Measurements from ENCODE around the gene POLD2. TPM values are rescaled to one million over a fixed set of nuclear protein-coding genes. Genes with fewer than 3 reads are reported as not detected.

Gene POLD2
- total and polyA plus RNA-seq, 2 of the 13 experiments (the other 11 are each of a cell fraction or from before 2014, with no cell fraction given): 87.6 to 95.1 TPM

DNA sequence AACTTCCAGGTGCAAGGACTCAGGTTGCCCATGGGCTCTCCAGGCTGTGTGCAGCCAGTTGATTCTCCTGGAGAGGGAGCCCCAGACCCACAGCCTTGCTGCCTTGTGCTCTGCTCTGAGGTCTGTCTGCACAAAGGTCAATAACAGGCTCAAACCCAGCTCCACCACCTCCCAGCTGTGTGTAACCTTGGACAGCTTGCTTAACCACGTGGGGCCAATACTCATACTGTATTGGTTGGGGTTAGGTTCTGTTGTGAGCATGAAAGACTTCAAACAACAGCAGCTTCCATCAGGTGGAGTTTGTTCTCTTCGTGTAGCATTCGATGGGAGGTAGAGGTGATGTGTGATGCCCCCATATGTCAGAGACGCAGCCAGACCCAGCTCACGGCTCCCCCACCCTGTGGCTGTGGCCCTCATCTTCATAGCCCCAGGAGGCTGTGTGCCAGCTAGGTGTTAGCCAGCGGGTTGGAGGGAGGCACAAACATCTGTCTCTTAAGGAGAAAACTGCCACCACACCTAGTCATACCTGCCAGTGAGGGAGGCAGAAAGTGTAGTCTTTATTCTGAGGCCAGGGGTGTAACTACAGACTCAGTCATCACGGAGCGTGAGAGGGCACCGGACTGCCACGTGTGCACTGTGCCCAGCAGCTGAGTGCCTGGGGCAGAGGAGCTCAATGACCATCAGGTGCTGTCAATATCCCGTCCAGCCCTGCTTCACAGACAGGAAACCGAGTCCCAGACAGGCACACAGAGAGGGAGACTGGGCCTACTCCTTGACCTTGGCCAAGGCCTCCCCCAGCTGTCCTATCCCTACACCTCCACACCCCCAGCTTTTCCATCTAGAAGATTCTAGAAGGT, 8.1 kb upstream of the POLD2 start (continued):
- TF ChIP-seq, protein P1, sequence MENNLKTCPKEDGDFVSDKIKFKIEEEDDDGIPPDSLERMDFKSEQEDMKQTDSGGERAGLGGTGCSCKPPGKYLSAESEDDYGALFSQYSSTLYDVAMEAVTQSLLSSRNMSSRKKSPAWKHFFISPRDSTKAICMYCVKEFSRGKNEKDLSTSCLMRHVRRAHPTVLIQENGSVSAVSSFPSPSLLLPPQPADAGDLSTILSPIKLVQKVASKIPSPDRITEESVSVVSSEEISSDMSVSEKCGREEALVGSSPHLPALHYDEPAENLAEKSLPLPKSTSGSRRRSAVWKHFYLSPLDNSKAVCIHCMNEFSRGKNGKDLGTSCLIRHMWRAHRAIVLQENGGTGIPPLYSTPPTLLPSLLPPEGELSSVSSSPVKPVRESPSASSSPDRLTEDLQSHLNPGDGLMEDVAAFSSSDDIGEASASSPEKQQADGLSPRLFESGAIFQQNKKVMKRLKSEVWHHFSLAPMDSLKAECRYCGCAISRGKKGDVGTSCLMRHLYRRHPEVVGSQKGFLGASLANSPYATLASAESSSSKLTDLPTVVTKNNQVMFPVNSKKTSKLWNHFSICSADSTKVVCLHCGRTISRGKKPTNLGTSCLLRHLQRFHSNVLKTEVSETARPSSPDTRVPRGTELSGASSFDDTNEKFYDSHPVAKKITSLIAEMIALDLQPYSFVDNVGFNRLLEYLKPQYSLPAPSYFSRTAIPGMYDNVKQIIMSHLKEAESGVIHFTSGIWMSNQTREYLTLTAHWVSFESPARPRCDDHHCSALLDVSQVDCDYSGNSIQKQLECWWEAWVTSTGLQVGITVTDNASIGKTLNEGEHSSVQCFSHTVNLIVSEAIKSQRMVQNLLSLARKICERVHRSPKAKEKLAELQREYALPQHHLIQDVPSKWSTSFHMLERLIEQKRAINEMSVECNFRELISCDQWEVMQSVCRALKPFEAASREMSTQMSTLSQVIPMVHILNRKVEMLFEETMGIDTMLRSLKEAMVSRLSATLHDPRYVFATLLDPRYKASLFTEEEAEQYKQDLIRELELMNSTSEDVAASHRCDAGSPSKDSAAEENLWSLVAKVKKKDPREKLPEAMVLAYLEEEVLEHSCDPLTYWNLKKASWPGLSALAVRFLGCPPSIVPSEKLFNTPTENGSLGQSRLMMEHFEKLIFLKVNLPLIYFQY (CRISPR knock-in tag; IDR thresholded peaks at IDR 0.05; ENCODE audit: borderline replicate concordance): 0 out of 2 replicates have a peak, but pooled peaks have one; percentile 39
- TF ChIP-seq, protein P2, sequence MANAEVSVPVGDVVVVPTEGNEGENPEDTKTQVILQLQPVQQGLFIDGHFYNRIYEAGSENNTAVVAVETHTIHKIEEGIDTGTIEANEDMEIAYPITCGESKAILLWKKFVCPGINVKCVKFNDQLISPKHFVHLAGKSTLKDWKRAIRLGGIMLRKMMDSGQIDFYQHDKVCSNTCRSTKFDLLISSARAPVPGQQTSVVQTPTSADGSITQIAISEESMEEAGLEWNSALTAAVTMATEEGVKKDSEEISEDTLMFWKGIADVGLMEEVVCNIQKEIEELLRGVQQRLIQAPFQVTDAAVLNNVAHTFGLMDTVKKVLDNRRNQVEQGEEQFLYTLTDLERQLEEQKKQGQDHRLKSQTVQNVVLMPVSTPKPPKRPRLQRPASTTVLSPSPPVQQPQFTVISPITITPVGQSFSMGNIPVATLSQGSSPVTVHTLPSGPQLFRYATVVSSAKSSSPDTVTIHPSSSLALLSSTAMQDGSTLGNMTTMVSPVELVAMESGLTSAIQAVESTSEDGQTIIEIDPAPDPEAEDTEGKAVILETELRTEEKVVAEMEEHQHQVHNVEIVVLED (CRISPR knock-in tag; IDR thresholded peaks at IDR 0.05; ENCODE audit: borderline replicate concordance): 0 out of 2 replicates have a peak, but pooled peaks have one; percentile 22
- TF ChIP-seq ZNF12 (CRISPR knock-in tag; IDR thresholded peaks at IDR 0.05) (no peak; the same call in 1 of the 2 replicates), PHF20 (CRISPR knock-in tag; IDR thresholded peaks at IDR 0.05) (no peak; the same call in 1 of the 2 replicates), ZNF549 (CRISPR knock-in tag; IDR thresholded peaks at IDR 0.05) (peak; percentile 99), ZNF337 (CRISPR knock-in tag; IDR thresholded peaks at IDR 0.05; ENCODE audit: borderline replicate concordance, low read depth) (no peak), SMARCE1 (IDR thresholded peaks at IDR 0.05; ENCODE audit: borderline replicate concordance) (no peak), KMT2B (CRISPR knock-in tag; IDR thresholded peaks at IDR 0.05) (0 out of 2 replicates have a peak, but pooled peaks have one; percentile 26), CEBPG (CRISPR knock-in tag; IDR thresholded peaks at IDR 0.05) (peak; percentile 58), SMC3 (IDR thresholded peaks at IDR 0.05; ENCODE audit: low read length) (peak; percentile 69), RXRB (CRISPR knock-in tag; IDR thresholded peaks at IDR 0.05; ENCODE audit: borderline replicate concordance) (peak; percentile 99), MIXL1 (CRISPR knock-in tag; IDR thresholded peaks at IDR 0.05) (peak; percentile 72), SRF (IDR thresholded peaks at IDR 0.05; ENCODE audit: low read depth, low read length) (no peak), ZBTB1 (CRISPR knock-in tag; IDR thresholded peaks at IDR 0.05; ENCODE audit: borderline replicate concordance) (no peak), ZNF644 (CRISPR knock-in tag; IDR thresholded peaks at IDR 0.05; ENCODE audit: low read depth) (peak; percentile 65), ZNF747 (CRISPR knock-in tag; IDR thresholded peaks at IDR 0.05; ENCODE audit: borderline replicate concordance) (0 out of 2 replicates have a peak, but pooled peaks have one; percentile 43), HOXA3 (CRISPR knock-in tag; IDR thresholded peaks at IDR 0.05) (peak; percentile 53; the same call in 1 of the 2 replicates)
- TF ChIP-seq, protein P3, sequence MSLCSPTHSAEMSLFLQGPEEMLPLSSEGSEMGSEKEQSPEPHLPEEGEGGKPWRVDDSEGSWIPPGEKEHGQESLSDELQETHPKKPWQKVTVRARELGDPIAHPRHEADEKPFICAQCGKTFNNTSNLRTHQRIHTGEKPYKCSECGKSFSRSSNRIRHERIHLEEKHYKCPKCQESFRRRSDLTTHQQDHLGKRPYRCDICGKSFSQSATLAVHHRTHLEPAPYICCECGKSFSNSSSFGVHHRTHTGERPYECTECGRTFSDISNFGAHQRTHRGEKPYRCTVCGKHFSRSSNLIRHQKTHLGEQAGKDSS (CRISPR knock-in tag; IDR thresholded peaks at IDR 0.05; ENCODE audit: borderline replicate concordance, low read depth): 0 out of 2 replicates have a peak, but pooled peaks have one; percentile 46
- TF ChIP-seq, protein P4, sequence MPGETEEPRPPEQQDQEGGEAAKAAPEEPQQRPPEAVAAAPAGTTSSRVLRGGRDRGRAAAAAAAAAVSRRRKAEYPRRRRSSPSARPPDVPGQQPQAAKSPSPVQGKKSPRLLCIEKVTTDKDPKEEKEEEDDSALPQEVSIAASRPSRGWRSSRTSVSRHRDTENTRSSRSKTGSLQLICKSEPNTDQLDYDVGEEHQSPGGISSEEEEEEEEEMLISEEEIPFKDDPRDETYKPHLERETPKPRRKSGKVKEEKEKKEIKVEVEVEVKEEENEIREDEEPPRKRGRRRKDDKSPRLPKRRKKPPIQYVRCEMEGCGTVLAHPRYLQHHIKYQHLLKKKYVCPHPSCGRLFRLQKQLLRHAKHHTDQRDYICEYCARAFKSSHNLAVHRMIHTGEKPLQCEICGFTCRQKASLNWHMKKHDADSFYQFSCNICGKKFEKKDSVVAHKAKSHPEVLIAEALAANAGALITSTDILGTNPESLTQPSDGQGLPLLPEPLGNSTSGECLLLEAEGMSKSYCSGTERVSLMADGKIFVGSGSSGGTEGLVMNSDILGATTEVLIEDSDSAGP (CRISPR knock-in tag; IDR thresholded peaks at IDR 0.05; ENCODE audit: borderline replicate concordance): peak; percentile 66; the same call in 1 of the 2 replicates
- TF ChIP-seq, protein P5, sequence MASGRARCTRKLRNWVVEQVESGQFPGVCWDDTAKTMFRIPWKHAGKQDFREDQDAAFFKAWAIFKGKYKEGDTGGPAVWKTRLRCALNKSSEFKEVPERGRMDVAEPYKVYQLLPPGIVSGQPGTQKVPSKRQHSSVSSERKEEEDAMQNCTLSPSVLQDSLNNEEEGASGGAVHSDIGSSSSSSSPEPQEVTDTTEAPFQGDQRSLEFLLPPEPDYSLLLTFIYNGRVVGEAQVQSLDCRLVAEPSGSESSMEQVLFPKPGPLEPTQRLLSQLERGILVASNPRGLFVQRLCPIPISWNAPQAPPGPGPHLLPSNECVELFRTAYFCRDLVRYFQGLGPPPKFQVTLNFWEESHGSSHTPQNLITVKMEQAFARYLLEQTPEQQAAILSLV (CRISPR knock-in tag; IDR thresholded peaks at IDR 0.05; ENCODE audit: borderline replicate concordance): no peak
